H9 (cell line): ENCODE results near the gene MACC1. TPM values are rescaled to one million over a fixed set of nuclear protein-coding genes. Genes with fewer than 3 reads are reported as not detected.

Experiments
- DNase-seq: peaks from one replicate; pipeline ENCODE4 v3.0.0-alpha.2; 2017
- H2AFZ ChIP-seq: one replicate; pipeline ENCODE4 v1.6.1; 2013; ENCODE audit warnings: mild to moderate bottlenecking, low read length, control low read depth, moderate library complexity
- H2AK5ac ChIP-seq: 2 replicates; pipeline ENCODE4 v1.6.1; 2013; ENCODE audit warnings: low read length, control low read depth, mixed read lengths; ENCODE audit not compliant: insufficient read length
- H2BK120ac ChIP-seq: one replicate; pipeline ENCODE4 v1.6.1; 2013; ENCODE audit warnings: low read depth, mild to moderate bottlenecking, low read length, control low read depth, inconsistent platforms; ENCODE audit not compliant: poor library complexity, severe bottlenecking
- H2BK12ac ChIP-seq: 2 replicates; pipeline ENCODE4 v1.6.1; 2013; ENCODE audit warnings: low read length, control low read depth, mixed read lengths, low read depth; ENCODE audit not compliant: insufficient read length
- H2BK15ac ChIP-seq: 2 replicates; pipeline ENCODE4 v1.6.1; 2013; ENCODE audit warnings: low read depth, low read length, control low read depth
- H2BK20ac ChIP-seq: one replicate; pipeline ENCODE4 v1.6.1; 2013; ENCODE audit warnings: low read depth, mild to moderate bottlenecking, low read length, control low read depth, inconsistent platforms; ENCODE audit not compliant: poor library complexity, severe bottlenecking
- H2BK5ac ChIP-seq: 2 replicates; pipeline ENCODE4 v1.6.1; 2013; ENCODE audit warnings: low read length, control low read depth, mixed read lengths; ENCODE audit not compliant: insufficient read length
- H3K14ac ChIP-seq: 2 replicates; pipeline ENCODE4 v1.6.1; 2013; ENCODE audit warnings: low read length, control low read depth; ENCODE audit not compliant: insufficient read depth
- H3K18ac ChIP-seq: 2 replicates; pipeline ENCODE4 v1.6.1; 2013; ENCODE audit warnings: low read depth, mild to moderate bottlenecking, mixed read lengths, low read length, control low read depth; ENCODE audit not compliant: insufficient read length
- H3K23ac ChIP-seq: 2 replicates; pipeline ENCODE4 v1.6.1; 2013; ENCODE audit warnings: low read length, control low read depth, mixed read lengths, low read depth; ENCODE audit not compliant: insufficient read length
- H3K23me2 ChIP-seq: 2 replicates; pipeline ENCODE4 v1.6.1; 2013; ENCODE audit warnings: low read depth, mild to moderate bottlenecking, mixed read lengths, low read length, control low read depth; ENCODE audit not compliant: insufficient read length, poor library complexity, severe bottlenecking
- H3K27ac ChIP-seq: 2 replicates; pipeline ENCODE4 v1.5.1; 2013; ENCODE audit warnings: low read length, control low read depth, mixed read lengths, low read depth; ENCODE audit not compliant: insufficient read length
- H3K27me3 ChIP-seq: 2 replicates; pipeline ENCODE4 v1.6.1; 2013; ENCODE audit warnings: low read length, control low read depth, inconsistent platforms; ENCODE audit not compliant: insufficient read depth
- H3K4ac ChIP-seq: 2 replicates; pipeline ENCODE4 v1.6.1; 2013; ENCODE audit warnings: low read depth, mild to moderate bottlenecking, control low read depth, inconsistent platforms, low read length, moderate library complexity
- H3K4me1 ChIP-seq: 2 replicates; pipeline ENCODE4 v1.6.1; 2013; ENCODE audit warnings: low read length, control low read depth, inconsistent platforms; ENCODE audit not compliant: insufficient read depth
- H3K4me2 ChIP-seq: 2 replicates; pipeline ENCODE4 v1.6.1; 2013; ENCODE audit warnings: low read length, control low read depth, mixed read lengths; ENCODE audit not compliant: insufficient read length, insufficient read depth
- H3K56ac ChIP-seq: 2 replicates; pipeline ENCODE4 v1.6.1; 2013; ENCODE audit warnings: low read depth, mild to moderate bottlenecking, mixed read lengths, low read length, control low read depth; ENCODE audit not compliant: insufficient read length
- H3K79me1 ChIP-seq: 2 replicates; pipeline ENCODE4 v1.6.1; 2013; ENCODE audit warnings: low read depth, mild to moderate bottlenecking, moderate library complexity, low read length, control low read depth, inconsistent platforms; ENCODE audit not compliant: insufficient read depth, poor library complexity, severe bottlenecking
- H3K79me2 ChIP-seq: 2 replicates; pipeline ENCODE4 v1.6.1; 2013; ENCODE audit warnings: low read length, control low read depth, inconsistent platforms; ENCODE audit not compliant: insufficient read depth
- H3K9ac ChIP-seq: 2 replicates; pipeline ENCODE4 v1.6.1; 2013; ENCODE audit warnings: low read length, control low read depth, mixed read lengths; ENCODE audit not compliant: insufficient read length; ENCODE audit errors: extremely low read depth
- H3K9me3 ChIP-seq: one replicate; pipeline ENCODE4 v1.6.1; 2013; ENCODE audit warnings: low read depth, low read length, inconsistent platforms; ENCODE audit not compliant: control insufficient read depth
- H3T11ph ChIP-seq: one replicate; pipeline ENCODE4 v1.6.1; 2013; ENCODE audit warnings: mild to moderate bottlenecking, low read length, control low read depth, inconsistent platforms
- H4K20me1 ChIP-seq: one replicate; pipeline ENCODE4 v1.6.1; 2013; ENCODE audit not compliant: control insufficient read depth, insufficient read length, insufficient read depth
- H4K5ac ChIP-seq: 2 replicates; pipeline ENCODE4 v1.6.1; 2013; ENCODE audit warnings: low read depth, mild to moderate bottlenecking, mixed read lengths, low read length, control low read depth; ENCODE audit not compliant: insufficient read length
- H4K8ac ChIP-seq: replicated peaks from 2 replicates; pipeline ENCODE4 v1.6.1; 2013; ENCODE audit warnings: low read length, control low read depth, mixed read lengths, low read depth; ENCODE audit not compliant: insufficient read length
- H4K91ac ChIP-seq: 2 replicates; pipeline ENCODE4 v1.6.1; 2013; ENCODE audit warnings: low read depth, mild to moderate bottlenecking, moderate library complexity, mixed read lengths, low read length, control low read depth; ENCODE audit not compliant: insufficient read length
- H3K27ac Mint-ChIP-seq, 3 experiments: 2 replicates in 2 of 3; 3 replicates in 1 of 3; pipeline ENCODE4 v1.8.0; 2020 to 2021; ENCODE audit warnings: mixed read lengths in 3 of 3, mild to moderate bottlenecking in 1 of 3, moderate library complexity in 1 of 3
- H3K27me3 Mint-ChIP-seq: 2 replicates; pipeline ENCODE4 v1.8.0; 2021; ENCODE audit warnings: low read depth, mild to moderate bottlenecking, moderate library complexity, mixed read lengths
- H3K36me3 Mint-ChIP-seq, 3 experiments: 2 replicates in 2 of 3; 3 replicates in 1 of 3; pipeline ENCODE4 v1.8.0; 2020 to 2021; ENCODE audit warnings: low read depth in 3 of 3, mixed read lengths in 3 of 3; ENCODE audit not compliant: insufficient read depth in 1 of 3
- H3K4me1 Mint-ChIP-seq, 2 experiments: 2 replicates each; pipeline ENCODE4 v1.8.0; 2020; ENCODE audit warnings: mixed read lengths in 2 of 2
- H3K4me3 Mint-ChIP-seq, 2 experiments: 2 replicates in 1 of 2; 3 replicates in 1 of 2; pipeline ENCODE4 v1.8.0; 2020 to 2021; ENCODE audit warnings: mild to moderate bottlenecking in 2 of 2, mixed read lengths in 2 of 2, moderate library complexity in 1 of 2
- H3K9me3 Mint-ChIP-seq, 2 experiments: 2 replicates in 1 of 2; 3 replicates in 1 of 2; pipeline ENCODE4 v1.8.0; 2020; ENCODE audit warnings: mild to moderate bottlenecking in 2 of 2, mixed read lengths in 2 of 2, moderate library complexity in 1 of 2
- CTCF ChIP-seq: fragments of 200-600 bp; sonication (generic); conservative IDR thresholded peaks from 3 replicates; pipeline ENCODE4 v1.8.0; 2021; ENCODE audit warnings: antibody characterized with exemption, mild to moderate bottlenecking
- WGBS: extraction: QIAGEN DNeasy Blood & Tissue Kit; methylation state at CpG from one replicate; pipeline ENCODE4 v1.1.7; 2013; ENCODE audit warnings: missing lambda C conversion rate, low lambda C conversion rate, mixed read lengths; ENCODE audit not compliant: insufficient read length; ENCODE audit errors: extremely low coverage; 5-methylcytosine and 5-hydroxymethylcytosine counted together
- total RNA-seq: library from RNA; stranded (reverse); gene quantifications from 2 replicates; pipeline ENCODE4 v1.2.1, GENCODE V29; 2021

Gene MACC1
- total RNA-seq, 1 experiment from 2014 or later, result 11.0 TPM

- H3K27ac ChIP-seq, result no peak overlapping the region
These were observed 21.7 kb upstream of the MACC1 start for GRCh38 chr7:20238754-20239324.

More at GRCh38 chr7:20238754-20239324, 21.7 kb upstream of the MACC1 start:
- Histone ChIP-seq H3K4ac (no peak overlapping the region), H4K20me1 (no peaks in the 10 kb centered on the region), H2BK120ac (no peak overlapping the region), H3K23me2 (no peaks in the 10 kb centered on the region), H3K23ac (no peak overlapping the region), H3K27me3 (no peaks in the 10 kb centered on the region), H3K18ac (no peak overlapping the region), H3K4me2 (no peak overlapping the region), H4K8ac (no peak overlapping the region), H2BK12ac (no peak overlapping the region), H2AFZ (no peak overlapping the region), H4K5ac (no peak overlapping the region), H3T11ph (no peak overlapping the region), H3K4me1 (no peaks in the 10 kb centered on the region), H3K9ac (no peak overlapping the region), H3K79me1 (no peaks in the 10 kb centered on the region), H2BK20ac (no peak overlapping the region), H2BK5ac (no peak overlapping the region), H4K91ac (no peak overlapping the region), H3K79me2 (no peaks in the 10 kb centered on the region), H3K14ac (no peak overlapping the region), H2AK5ac (no peak overlapping the region), H2BK15ac (no peak overlapping the region), H3K56ac (no peak overlapping the region), H3K9me3 (no peaks in the 10 kb centered on the region)
- Mint-ChIP-seq H3K27ac (no peak overlapping the region), H3K36me3 (no peaks in the 10 kb centered on the region; a peak in 1 of 7 replicates), H3K4me3 (no peak overlapping the region), H3K4me1 (peaks cover 11 to 15% of the 10 kb centered on the region in 2 experiments), H3K9me3 (no peaks in the 10 kb centered on the region), H3K27me3 (no peaks in the 10 kb centered on the region; the same call in 1 of the 2 replicates)
- no peak for DNase-seq
- no peak for TF ChIP-seq CTCF
- WGBS, result no CpG with 5 or more reads among the region's 7 CpGs
